HG03280 (cell line): ENCODE data around the gene MBD5.

Source experiments
- ATAC-seq: cut with Tn5 transposase; IDR thresholded peaks from one replicate; pipeline ENCODE4 v1.9.1; 2021; ENCODE audit warnings: mild to moderate bottlenecking, moderate library complexity; ENCODE audit not compliant: unreplicated experiment

The MBD5 gene

GRCh38 chr2:148515976-148516375 is 495.1 kb downstream of the MBD5 start:
- ATAC-seq: no peak

GRCh38 chr2:148517296-148517695 is 496.4 kb downstream of the MBD5 start:
- ATAC-seq: no peak

- ATAC-seq: no peak
Measured at GRCh38 chr2:148517822-148518221, 496.9 kb downstream of the MBD5 start.

GRCh38 chr2:148519013-148519412 is 498.1 kb downstream of the MBD5 start:
- ATAC-seq: no peak

- no peak for ATAC-seq
Measured at GRCh38 chr2:148521181-148521580, 500.3 kb downstream of the MBD5 start.

GRCh38 chr2:148523315-148523714 is 502.4 kb downstream of the MBD5 start:
- no peak for ATAC-seq

- ATAC-seq: no peak
Measured at GRCh38 chr2:148524519-148524919, 503.6 kb downstream of the MBD5 start.

GRCh38 chr2:148525130-148525529 is 504.2 kb downstream of the MBD5 start:
- ATAC-seq: no peak

GRCh38 chr2:148526509-148527346 is 505.8 kb downstream of the MBD5 start:
- ATAC-seq: no peak

GRCh38 chr2:148527488-148528340 is 506.8 kb downstream of the MBD5 start:
- no peak for ATAC-seq

- ATAC-seq: no peak
Measured at GRCh38 chr2:148528356-148529064, 507.6 kb downstream of the MBD5 start.

GRCh38 chr2:148529745-148530144 is 508.9 kb downstream of the MBD5 start:
- no peak for ATAC-seq

GRCh38 chr2:148530350-148530749 is 509.5 kb downstream of the MBD5 start:
- no peak for ATAC-seq

GRCh38 chr2:148531235-148531634 is 510.3 kb downstream of the MBD5 start:
- no peak for ATAC-seq

- ATAC-seq: no peak
Measured at GRCh38 chr2:148531669-148532428, 511.0 kb downstream of the MBD5 start.

GRCh38 chr2:148533004-148533403 is 512.1 kb downstream of the MBD5 start:
- no peak for ATAC-seq

- no peak for ATAC-seq
Measured at GRCh38 chr2:148533685-148534084, 512.8 kb downstream of the MBD5 start.

- ATAC-seq: no peak
Measured at GRCh38 chr2:148534416-148535204, 513.7 kb downstream of the MBD5 start.

GRCh38 chr2:148538375-148538774 is 517.5 kb downstream of the MBD5 start:
- ATAC-seq: no peak

- ATAC-seq: peak; percentile 68
Measured at GRCh38 chr2:148540022-148540421, 519.1 kb downstream of the MBD5 start.
